Naive thymus-derived CD4-positive, alpha-beta T cell (primary cell): ENCODE measurements around the gene CCDC57. TPM values are rescaled to one million over a fixed set of nuclear protein-coding genes. Genes with fewer than 3 reads are reported as not detected.

Experiments used
- ATAC-seq: fragments of 150-1000 bp; cut with Tn5 transposase; 2 replicates; pipeline ENCODE4 v1.10.0; 2021; ENCODE audit warnings: mild to moderate bottlenecking, moderate library complexity
- CTCF ChIA-PET: fragments of 350-600 bp; sonication (Branson Sonifier 250); formaldehyde crosslinking; loops from one replicate; lab custom pipeline; 2021; ENCODE audit warnings: antibody characterized with exemption; lab: Charles Lee
- POLR2A ChIA-PET: fragments of 350-600 bp; sonication (Branson Sonifier 250); formaldehyde crosslinking; loops from one replicate; lab custom pipeline; 2021; ENCODE audit warnings: antibody characterized with exemption, inconsistent platforms; lab: Charles Lee
- DNase-seq, 9 donors: peaks; one replicate each; pipeline versions ENCODE4 v3.0.0 to v3.0.0-alpha.2; 2020 to 2022; ENCODE audit warnings: mixed read lengths in 1 of 9
- H3K27ac ChIP-seq: one replicate; pipeline ENCODE4 v1.7.0; 2013; ENCODE audit warnings: mild to moderate bottlenecking, low read depth, low read length, moderate library complexity
- H3K27me3 ChIP-seq, 2 donors: one replicate each; pipeline ENCODE4 v1.7.0; 2013; ENCODE audit warnings: low read length in 2 of 2, mild to moderate bottlenecking in 2 of 2, moderate library complexity in 2 of 2; ENCODE audit not compliant: control insufficient read depth in 2 of 2, insufficient read depth in 2 of 2
- H3K36me3 ChIP-seq, 3 experiments: 1 replicate in 2 of 3; 2 replicates in 1 of 3; pipeline ENCODE4 v1.7.0; 2013; ENCODE audit warnings: low read length in 3 of 3, mild to moderate bottlenecking in 3 of 3, moderate library complexity in 1 of 3; ENCODE audit not compliant: insufficient read depth in 3 of 3, control insufficient read depth in 2 of 3
- H3K4me1 ChIP-seq, 2 donors: one replicate each; pipeline ENCODE4 v1.7.0; 2013; ENCODE audit warnings: low read length in 2 of 2, mild to moderate bottlenecking in 2 of 2, moderate library complexity in 1 of 2; ENCODE audit not compliant: control insufficient read depth in 2 of 2, insufficient read depth in 2 of 2
- H3K4me3 ChIP-seq: 2 replicates; pipeline ENCODE4 v1.7.0; 2013; ENCODE audit warnings: mild to moderate bottlenecking, low read length
- H3K9me3 ChIP-seq, 3 experiments: 1 replicate in 2 of 3; 2 replicates in 1 of 3; pipeline ENCODE4 v1.7.0; 2013; ENCODE audit warnings: low read length in 3 of 3; ENCODE audit not compliant: control insufficient read depth in 2 of 3
- H3K27ac Mint-ChIP-seq, 9 donors: one replicate each; pipeline ENCODE4 v1.8.0; 2020 to 2022; ENCODE audit warnings: mixed read lengths in 9 of 9, mild to moderate bottlenecking in 8 of 9, moderate library complexity in 5 of 9, inconsistent platforms in 2 of 9
- H3K27me3 Mint-ChIP-seq, 5 donors: one replicate each; pipeline ENCODE4 v1.8.0; 2021 to 2022; ENCODE audit warnings: mixed read lengths in 5 of 5, mild to moderate bottlenecking in 1 of 5
- H3K36me3 Mint-ChIP-seq, 5 donors: one replicate each; pipeline ENCODE4 v1.8.0; 2020 to 2022; ENCODE audit warnings: mixed read lengths in 5 of 5, mild to moderate bottlenecking in 3 of 5, inconsistent platforms in 1 of 5
- H3K4me1 Mint-ChIP-seq, 7 donors: one replicate each; pipeline ENCODE4 v1.8.0; 2020 to 2022; ENCODE audit warnings: mixed read lengths in 7 of 7, mild to moderate bottlenecking in 3 of 7, inconsistent platforms in 1 of 7
- H3K4me3 Mint-ChIP-seq, 10 donors: one replicate each; pipeline ENCODE4 v1.8.0; 2020 to 2022; ENCODE audit warnings: mild to moderate bottlenecking in 10 of 10, mixed read lengths in 10 of 10, moderate library complexity in 6 of 10, inconsistent platforms in 2 of 10
- H3K9me3 Mint-ChIP-seq, 11 donors: one replicate each; pipeline ENCODE4 v1.8.0; 2020 to 2022; ENCODE audit warnings: mixed read lengths in 11 of 11, mild to moderate bottlenecking in 4 of 11, inconsistent platforms in 1 of 11, moderate library complexity in 1 of 11
- intact Hi-C, 2 donors: fragments of 100-400 bp; cut with micrococcal nuclease; formaldehyde crosslinking; loops; one replicate each; pipeline ENCODE4 v1.15.1; 2023
- polyA plus RNA-seq, 2 donors: library from polyadenylated mRNA; unstranded; fragments of 300-500 nt; fragmentation: Illumina TruSeq; gene quantifications; one replicate each; pipeline ENCODE4 v1.2.3, GENCODE V29; 2021
- total RNA-seq, 6 experiments: library from RNA in 5 of 6; stranded (reverse) in 5 of 6; gene quantifications; 1 replicate in 5 of 6; 2 replicates in 1 of 6; pipeline ENCODE4 v1.2.3 and lab custom pipeline; 2021 to 2026

Gene CCDC57
- total and polyA plus RNA-seq, 7 experiments from 2014 or later: 32.1 to 127 (median 92.1) TPM

DNA sequence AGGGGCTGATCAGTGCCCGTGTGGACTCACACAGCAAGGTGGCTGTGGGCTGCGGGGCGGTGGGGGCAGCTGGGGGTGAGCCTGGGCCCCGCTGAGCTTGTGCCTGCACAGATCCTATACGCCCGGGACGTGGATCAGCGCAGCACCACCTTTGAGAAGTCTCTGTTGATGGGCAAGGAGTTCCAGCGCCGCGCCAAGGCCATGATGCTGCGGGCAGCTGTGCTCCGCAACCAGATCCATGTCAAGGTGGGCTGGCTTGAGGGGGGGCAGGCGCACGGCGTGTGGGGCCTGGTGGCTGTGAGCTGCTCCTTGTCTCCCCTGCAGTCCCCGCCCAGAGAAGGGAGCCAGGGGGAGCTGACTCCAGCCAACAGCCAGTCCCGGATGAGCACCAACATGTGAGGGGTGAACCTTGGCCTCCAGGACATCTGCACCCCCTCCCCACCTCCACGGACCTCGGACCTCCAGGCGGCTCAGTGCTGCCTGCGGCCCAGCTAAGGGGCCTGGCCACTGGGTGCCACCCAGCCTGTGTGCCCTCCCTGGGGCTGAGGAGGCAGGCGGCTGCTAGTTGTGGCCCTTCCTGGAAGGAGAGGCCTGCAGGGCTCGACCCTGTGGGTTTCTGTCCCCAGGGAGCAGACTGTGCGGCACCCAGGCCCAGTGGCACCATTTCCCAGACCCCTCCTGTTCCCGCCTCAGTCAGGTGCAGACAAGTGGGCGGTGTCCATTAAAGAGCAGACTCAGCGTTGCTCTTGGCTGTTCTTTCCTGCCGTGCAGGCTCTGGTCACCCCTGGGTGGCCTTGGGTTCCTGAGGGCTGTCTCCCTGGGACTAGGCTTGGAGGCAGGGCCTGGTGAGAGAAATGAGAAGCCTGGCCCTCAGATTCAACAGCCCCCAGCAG is 155.7 kb downstream of the CCDC57 start:
- H3K36me3 Mint-ChIP-seq: peaks cover 0 to 9% (median 0%) of the 10 kb centered on the region in 5 donors
- Histone ChIP-seq H3K36me3 (peaks cover 0 to 81% (median 16%) of the 10 kb centered on the region in 3 experiments), H3K27ac (no peak overlapping the region), H3K4me3 (no peak overlapping the region), H3K4me1 (peaks cover 13 to 21% of the 10 kb centered on the region in 2 donors), H3K9me3 (no peaks in the 10 kb centered on the region), H3K27me3 (no peaks in the 10 kb centered on the region)
- CTCF ChIA-PET: no interaction called here
- no peak overlapping the region for H3K27ac Mint-ChIP-seq
- DNase-seq: no peak
- peaks cover 0 to 15% (median 4%) of the 10 kb centered on the region in 7 donors for H3K4me1 Mint-ChIP-seq
- H3K4me3 Mint-ChIP-seq: no peak overlapping the region
- H3K27me3 Mint-ChIP-seq: no peaks in the 10 kb centered on the region
- no peak for ATAC-seq
- intact Hi-C loops: no loop called here
- POLR2A ChIA-PET: interaction anchor here (1.1 kb wide), 1 partner anchor 21 kb away, joined by 3 read pairs; no protein-coding TSS in a partner anchor
- no peaks in the 10 kb centered on the region for H3K9me3 Mint-ChIP-seq

GRCh38 chr17:82055965-82056728 is 156.5 kb downstream of the CCDC57 start:
- H3K27ac Mint-ChIP-seq: no peak overlapping the region
- ChIA-PET POLR2A (interaction anchor here (1.1 to 7.7 kb wide), 2 partner anchors 9 to 20 kb away, joined by 3 to 54 read pairs; partner anchors contain the start of gene DUS1L), CTCF (no interaction called here)
- H3K9me3 ChIP-seq: no peaks in the 10 kb centered on the region
- H3K27me3 Mint-ChIP-seq: no peaks in the 10 kb centered on the region
- ATAC-seq: no peak
- no peak overlapping the region for H3K4me3 Mint-ChIP-seq
- no peak overlapping the region for H3K4me3 ChIP-seq
- H3K36me3 Mint-ChIP-seq: peaks cover 0 to 9% (median 0%) of the 10 kb centered on the region in 5 donors
- intact Hi-C loops: no loop called here
- no peak for DNase-seq
- no peaks in the 10 kb centered on the region for H3K9me3 Mint-ChIP-seq
- H3K27me3 ChIP-seq: no peaks in the 10 kb centered on the region
- no peak overlapping the region for H3K27ac ChIP-seq
- peaks cover 13 to 21% of the 10 kb centered on the region in 2 donors for H3K4me1 ChIP-seq
- peaks cover 0 to 75% (median 16%) of the 10 kb centered on the region in 3 experiments for H3K36me3 ChIP-seq
- H3K4me1 Mint-ChIP-seq: peaks cover 0 to 15% (median 4%) of the 10 kb centered on the region in 7 donors

DNA sequence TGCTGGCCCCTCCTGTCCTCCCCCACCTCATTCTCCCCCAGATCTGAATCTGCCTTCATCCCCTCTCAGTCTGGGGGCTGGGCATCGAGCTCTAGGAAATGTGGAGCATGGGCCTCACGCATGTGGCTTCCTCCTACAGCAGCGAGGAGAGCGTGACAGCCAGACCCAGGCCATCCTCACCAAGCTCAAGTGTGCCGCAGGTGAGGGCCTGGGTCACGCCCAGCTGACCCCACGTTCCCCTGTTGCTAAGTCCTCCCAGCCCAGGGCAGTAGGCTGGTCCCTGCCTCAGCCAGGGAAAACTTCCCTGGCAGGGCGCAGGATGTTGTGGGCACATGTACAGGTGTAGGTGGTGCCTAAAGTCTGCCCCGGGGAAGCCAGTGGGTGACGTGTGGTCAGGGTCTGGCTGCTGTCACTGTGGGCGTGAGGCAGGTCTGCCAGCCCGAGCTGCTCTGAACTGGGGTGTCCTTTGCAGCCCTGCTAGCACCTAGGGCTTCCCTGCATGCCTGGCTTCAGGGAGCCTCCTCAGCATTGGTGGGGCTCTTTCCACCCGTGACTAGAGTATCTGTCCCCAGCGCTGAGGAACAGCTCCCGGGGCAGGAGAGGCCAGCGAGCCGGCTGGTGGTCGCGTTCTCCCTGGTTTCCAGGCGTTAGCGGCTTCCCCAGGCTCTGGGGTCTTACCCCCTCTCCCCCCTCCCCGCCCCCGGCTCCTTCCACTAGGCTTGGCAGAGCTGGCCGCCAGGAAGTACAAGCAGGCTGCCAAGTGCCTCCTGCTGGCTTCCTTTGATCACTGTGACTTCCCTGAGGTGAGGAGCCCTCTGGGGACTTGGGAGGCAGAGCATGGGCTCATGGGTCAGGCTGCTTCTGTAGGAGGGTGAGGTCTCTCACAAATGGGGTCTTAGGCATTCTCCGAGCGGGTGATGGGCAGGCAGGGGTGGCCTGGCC is 157.3 kb downstream of the CCDC57 start:
- POLR2A ChIA-PET: interaction anchor here (1.9 to 7.7 kb wide), 2 partner anchors 10 to 43 kb away, joined by 5 to 54 read pairs; partner anchors contain the start of gene DUS1L
- Mint-ChIP-seq H3K27me3 (no peaks in the 10 kb centered on the region), H3K4me3 (peak overlapping the region in 4 of 10 donors; percentile 9 to 66 (median 32)), H3K36me3 (peaks cover 0 to 9% (median 0%) of the 10 kb centered on the region in 5 donors), H3K27ac (peak overlapping the region in 1 of 9 donors; percentile 33), H3K9me3 (no peaks in the 10 kb centered on the region), H3K4me1 (peaks cover 0 to 21% (median 10%) of the 10 kb centered on the region in 7 donors)
- Histone ChIP-seq H3K9me3 (no peaks in the 10 kb centered on the region), H3K27me3 (no peaks in the 10 kb centered on the region), H3K4me1 (peaks cover 18 to 29% of the 10 kb centered on the region in 2 donors), H3K4me3 (no peak overlapping the region), H3K27ac (no peak overlapping the region), H3K36me3 (peaks cover 0 to 68% (median 16%) of the 10 kb centered on the region in 3 experiments)
- CTCF ChIA-PET: no interaction called here
- ATAC-seq (no peak), DNase-seq (peak in 1 of 9 donors; percentile 8)
- intact Hi-C loops: no loop called here

- ChIA-PET POLR2A (interaction anchor here (1.9 to 7.7 kb wide), 2 partner anchors 11 to 44 kb away, joined by 5 to 54 read pairs; partner anchors contain the start of gene DUS1L), CTCF (no interaction called here)
- Histone ChIP-seq H3K36me3 (peaks cover 0 to 67% (median 14%) of the 10 kb centered on the region in 3 experiments), H3K4me3 (no peak overlapping the region), H3K27ac (no peak overlapping the region), H3K9me3 (no peaks in the 10 kb centered on the region), H3K27me3 (no peaks in the 10 kb centered on the region), H3K4me1 (peaks cover 18 to 31% of the 10 kb centered on the region in 2 donors)
- H3K9me3 Mint-ChIP-seq: no peaks in the 10 kb centered on the region
- ATAC-seq: no peak
- H3K4me1 Mint-ChIP-seq: peaks cover 0 to 28% (median 12%) of the 10 kb centered on the region in 7 donors
- peak overlapping the region in 5 of 10 donors; percentile 9 to 79 (median 51) for H3K4me3 Mint-ChIP-seq
- H3K36me3 Mint-ChIP-seq: peaks cover 0 to 5% (median 0%) of the 10 kb centered on the region in 5 donors
- H3K27me3 Mint-ChIP-seq: no peaks in the 10 kb centered on the region
- DNase-seq: peak in 1 of 9 donors; percentile 9
- intact Hi-C loops: no loop called here
- peak overlapping the region in 2 of 9 donors; percentile 9 to 21 for H3K27ac Mint-ChIP-seq
These were observed 158.2 kb downstream of the CCDC57 start for GRCh38 chr17:82054351-82055022.

GRCh38 chr17:82053556-82054263 is 158.9 kb downstream of the CCDC57 start:
- Histone ChIP-seq H3K27me3 (no peaks in the 10 kb centered on the region), H3K27ac (no peak overlapping the region), H3K36me3 (peaks cover 0 to 67% (median 14%) of the 10 kb centered on the region in 3 experiments), H3K9me3 (no peaks in the 10 kb centered on the region), H3K4me3 (no peak overlapping the region), H3K4me1 (peaks cover 18 to 31% of the 10 kb centered on the region in 2 donors)
- Mint-ChIP-seq H3K4me3 (peak overlapping the region; percentile 60 to 85 (median 74)), H3K27me3 (no peaks in the 10 kb centered on the region), H3K4me1 (peaks cover 0 to 28% (median 12%) of the 10 kb centered on the region in 7 donors), H3K9me3 (no peaks in the 10 kb centered on the region), H3K27ac (peak overlapping the region in 7 of 9 donors; percentile 21 to 72 (median 46)), H3K36me3 (peaks cover 0 to 5% (median 0%) of the 10 kb centered on the region in 5 donors)
- DNase-seq (peak in 1 of 9 donors; percentile 6), ATAC-seq (no peak)
- intact Hi-C loops: no loop called here
- CTCF ChIA-PET: no interaction called here
- POLR2A ChIA-PET: interaction anchor here (0.7 to 7.7 kb wide), 4 partner anchors 8 to 45 kb away, joined by 4 to 54 read pairs (median 5); partner anchors contain the start of gene DUS1L
